ENCODE data around the gene YOD1.

The YOD1 gene

GRCh38 chr1:207051191-207051943 is at the start of gene YOD1:
Gene YOD1, minus strand, starts transcription at chr1:207051208. Its CDS starts 178 bp downstream, at chr1:207051030.
- DNase-seq = no peak

GRCh38 chr1:207097871-207098324 is 46.9 kb upstream of the YOD1 start:
- DNase-seq = no peak

- DNase-seq = no peak
Observed at GRCh38 chr1:207093944-207094343, 42.9 kb upstream of the YOD1 start.

- DNase-seq = no peak
Observed at GRCh38 chr1:207091200-207091908, 40.3 kb upstream of the YOD1 start.

- no peak for DNase-seq
Observed at GRCh38 chr1:207089627-207090355, 38.8 kb upstream of the YOD1 start.

GRCh38 chr1:207088701-207089626 is 38.0 kb upstream of the YOD1 start, which contains the start of gene C4BPB:
Gene C4BPB, plus strand, starts transcription at chr1:207088860. Its CDS starts 672 bp downstream, at chr1:207089532.
- DNase-seq = no peak

GRCh38 chr1:207088161-207088560 is 37.2 kb upstream of the YOD1 start:
- no peak for DNase-seq

- no peak for DNase-seq
Observed at GRCh38 chr1:207085887-207086286, 34.9 kb upstream of the YOD1 start.

- DNase-seq = peak; percentile 28
Observed at GRCh38 chr1:207084701-207085180, 33.7 kb upstream of the YOD1 start.

- DNase-seq = no peak
Observed at GRCh38 chr1:207084232-207084631, 33.2 kb upstream of the YOD1 start.

- DNase-seq = no peak
Observed at GRCh38 chr1:207081806-207082205, 30.8 kb upstream of the YOD1 start.

- DNase-seq = no peak
Observed at GRCh38 chr1:207081088-207081487, 30.1 kb upstream of the YOD1 start.

GRCh38 chr1:207079706-207080241 is 28.8 kb upstream of the YOD1 start:
- DNase-seq = no peak

GRCh38 chr1:207078578-207079132 is 27.6 kb upstream of the YOD1 start:
- no peak for DNase-seq

- DNase-seq = peak; percentile 39
Observed at GRCh38 chr1:207077470-207078377, 26.7 kb upstream of the YOD1 start.

- DNase-seq = no peak
Observed at GRCh38 chr1:207077012-207077411, 26.0 kb upstream of the YOD1 start.

- no peak for DNase-seq
Observed at GRCh38 chr1:207076181-207076955, 25.4 kb upstream of the YOD1 start.

- no peak for DNase-seq
Observed at GRCh38 chr1:207073906-207074820, 23.2 kb upstream of the YOD1 start.

Data from activated CD4-positive, alpha-beta T cell treated with anti-CD3 and anti-CD28 coated beads for 1 hour (primary cell).